GM23248 (cell line): ENCODE data around the gene COA3. TPM values are rescaled to one million over a fixed set of nuclear protein-coding genes. Genes with fewer than 3 reads are reported as not detected.

Experiments
- DNase-seq: peaks from one replicate; pipeline ENCODE4 v3.0.0-alpha.2; 2015
- H2AFZ ChIP-seq: fragments of 200-600 bp; sonication (generic); 2 replicates; pipeline ENCODE4 v1.6.1; 2016; ENCODE audit warnings: antibody characterized with exemption
- H3F3A ChIP-seq: fragments of 200-600 bp; sonication (generic); 2 replicates; pipeline ENCODE4 v1.6.1; 2016; ENCODE audit warnings: mild to moderate bottlenecking, antibody characterized with exemption, mixed run types; ENCODE audit not compliant: insufficient read depth
- H3K27ac ChIP-seq: fragments of 200-600 bp; sonication (generic); 2 replicates; pipeline ENCODE4 v1.5.1; 2016; ENCODE audit warnings: mild to moderate bottlenecking
- H3K27me3 ChIP-seq: fragments of 200-600 bp; sonication (generic); replicated peaks from 2 replicates; pipeline ENCODE4 v1.6.1; 2016; ENCODE audit warnings: mild to moderate bottlenecking; ENCODE audit not compliant: insufficient read depth
- H3K36me3 ChIP-seq: fragments of 200-600 bp; sonication (generic); 2 replicates; pipeline ENCODE4 v1.6.1; 2016; ENCODE audit warnings: low read depth, mild to moderate bottlenecking
- H3K4me1 ChIP-seq: fragments of 200-600 bp; sonication (generic); 2 replicates; pipeline ENCODE4 v1.6.1; 2016; ENCODE audit warnings: mild to moderate bottlenecking; ENCODE audit not compliant: insufficient read depth
- H3K4me2 ChIP-seq: fragments of 200-600 bp; sonication (generic); one replicate; pipeline ENCODE4 v1.6.1; 2016; ENCODE audit warnings: mild to moderate bottlenecking; ENCODE audit not compliant: unreplicated experiment
- H3K4me3 ChIP-seq: fragments of 200-600 bp; sonication (generic); 2 replicates; pipeline ENCODE4 v1.5.1; 2016; ENCODE audit warnings: mild to moderate bottlenecking
- H3K79me2 ChIP-seq: fragments of 200-600 bp; sonication (generic); 2 replicates; pipeline ENCODE4 v1.6.1; 2016; ENCODE audit warnings: mild to moderate bottlenecking; ENCODE audit not compliant: insufficient read depth
- H3K9ac ChIP-seq: fragments of 200-600 bp; sonication (generic); 2 replicates; pipeline ENCODE4 v1.6.1; 2016; ENCODE audit warnings: mild to moderate bottlenecking
- H3K9me2 ChIP-seq: fragments of 200-600 bp; sonication (generic); 2 replicates; pipeline ENCODE4 v1.6.1; 2016; ENCODE audit warnings: mixed run types, mild to moderate bottlenecking, moderate library complexity; ENCODE audit not compliant: insufficient read depth
- H3K9me3 ChIP-seq: fragments of 200-600 bp; sonication (generic); one replicate; pipeline ENCODE4 v1.6.1; 2017; ENCODE audit warnings: low read depth
- H4K20me1 ChIP-seq: fragments of 200-600 bp; sonication (generic); 2 replicates; pipeline ENCODE4 v1.6.0; 2016; ENCODE audit not compliant: insufficient read depth
- EZH2 ChIP-seq: fragments of 200-600 bp; sonication (generic); IDR thresholded peaks from 2 replicates; pipeline ENCODE4 v1.6.1; 2018; ENCODE audit warnings: antibody characterized with exemption, mild to moderate bottlenecking; ENCODE audit not compliant: insufficient read depth, poor library complexity, severe bottlenecking
- EZH2phosphoT487 ChIP-seq: fragments of 200-600 bp; sonication (generic); IDR thresholded peaks from 2 replicates; pipeline ENCODE4 v1.6.1; 2018; ENCODE audit warnings: antibody characterized with exemption, moderate library complexity, mild to moderate bottlenecking, low read depth; ENCODE audit not compliant: insufficient read depth
- WGBS, 2 experiments: methylation state at CpG; one replicate each; pipeline ENCODE4 v1.1.6; 2015 to 2017; ENCODE audit warnings: low lambda C conversion rate in 2 of 2, low coverage in 1 of 2; ENCODE audit errors: missing lambda C conversion rate in 2 of 2; 5-methylcytosine and 5-hydroxymethylcytosine counted together
- in situ Hi-C: fragments of 300-500 bp; cut with MboI; formaldehyde crosslinking; loops from 2 replicates; pipeline ENCODE4 v1.15.0; 2020
- polyA plus RNA-seq: library from polyadenylated mRNA; unstranded; fragments of >200 nt; fragmentation: Nextera tagmentation; extraction: Ambion mirVana; gene quantifications from 2 replicates; pipeline ENCODE4 v1.2.1, GENCODE V29; 2016
- total RNA-seq: library from RNA; depleted of rRNA; stranded (reverse); fragments of >200 nt; shearing (Covaris generic); gene quantifications from 2 replicates; pipeline ENCODE4 v1.2.3, GENCODE V29; 2014

Gene COA3
- total and polyA plus RNA-seq, 2 experiments from 2014 or later, result 48.0 to 125 TPM

- Histone ChIP-seq H3K4me1 (peaks cover 24% of the 10 kb centered on the region), H3K4me2 (peak within 1 kb of the TSS; percentile 94), H3K79me2 (peaks cover 27% of the 10 kb centered on the region), H3K27me3 (no peaks in the 10 kb centered on the region), H3K9me2 (no peaks in the 10 kb centered on the region), H3K4me3 (peak within 1 kb of the TSS; percentile 85), H3F3A (peaks cover 16% of the 10 kb centered on the region; the same call in 1 of the 2 replicates), H3K9me3 (no peaks in the 10 kb centered on the region), H2AFZ (peak within 1 kb of the TSS; percentile 65), H3K27ac (peak within 1 kb of the TSS; percentile 40), H4K20me1 (no peaks in the 10 kb centered on the region), H3K9ac (peak within 1 kb of the TSS; percentile 76), H3K36me3 (peaks cover 7% of the 10 kb centered on the region; the same call in 1 of the 2 replicates)
- in situ Hi-C loops, result no loop called here
- peak; percentile 67 for DNase-seq
- WGBS, 2 experiments, result 5 to 9% methylated on average over 27 to 51 of the region's 65 CpGs
- TF ChIP-seq EZH2, result no peak
- no peak for TF ChIP-seq EZH2phosphoT487
Observed at GRCh38 chr17:42779936-42780850, 18.3 kb downstream of the COA3 start, which contains the start of gene WNK4. WNK4 (plus strand) TSS chr17:42780610; CDS start chr17:42780699, 89 bp downstream.

- Histone ChIP-seq H3K4me1 (peaks cover 30% of the 10 kb centered on the region), H3F3A (peaks cover 24% of the 10 kb centered on the region; the same call in 1 of the 2 replicates), H4K20me1 (no peaks in the 10 kb centered on the region), H3K27ac (no peak overlapping the region), H3K4me3 (peak overlapping the region; percentile 85; the same call in 1 of the 2 replicates), H3K4me2 (peak overlapping the region; percentile 94), H3K9me2 (no peaks in the 10 kb centered on the region), H3K9me3 (no peaks in the 10 kb centered on the region), H3K36me3 (peaks cover 7% of the 10 kb centered on the region; the same call in 1 of the 2 replicates), H2AFZ (no peak overlapping the region; the same call in 1 of the 2 replicates), H3K79me2 (peaks cover 33% of the 10 kb centered on the region), H3K27me3 (no peaks in the 10 kb centered on the region), H3K9ac (0 out of 2 replicates have a peak overlapping the region, but pooled peaks have one; percentile 76)
- in situ Hi-C loops, result no loop called here
- TF ChIP-seq EZH2phosphoT487, result no peak
- no peak for TF ChIP-seq EZH2
- 49 to 70% methylated on average over 3 of the region's 3 CpGs for WGBS, 2 experiments
- no peak for DNase-seq
Observed at GRCh38 chr17:42779304-42779935, 19.1 kb downstream of the COA3 start.

GRCh38 chr17:42778570-42778969 is 19.9 kb downstream of the COA3 start:
- Histone ChIP-seq H3K9me3 (no peaks in the 10 kb centered on the region), H3K9ac (no peak overlapping the region), H3K27me3 (no peaks in the 10 kb centered on the region), H2AFZ (no peak overlapping the region), H3K4me3 (no peak overlapping the region), H3K27ac (no peak overlapping the region), H3K9me2 (no peaks in the 10 kb centered on the region), H3F3A (peaks cover 32% of the 10 kb centered on the region; the same call in 1 of the 2 replicates), H3K4me2 (no peak overlapping the region), H3K79me2 (peaks cover 33% of the 10 kb centered on the region), H4K20me1 (no peaks in the 10 kb centered on the region), H3K36me3 (peaks cover 7% of the 10 kb centered on the region; the same call in 1 of the 2 replicates), H3K4me1 (peaks cover 25% of the 10 kb centered on the region)
- no peak for DNase-seq
- in situ Hi-C loops, result no loop called here
- 94 to 96% methylated on average over 5 of the region's 5 CpGs for WGBS, 2 experiments
- TF ChIP-seq EZH2phosphoT487 (no peak), EZH2 (no peak)

- Histone ChIP-seq H3K27ac (no peak overlapping the region; the same call in 1 of the 2 replicates), H3K4me2 (no peak overlapping the region), H3F3A (peaks cover 26% of the 10 kb centered on the region; the same call in 1 of the 2 replicates), H3K79me2 (peaks cover 11% of the 10 kb centered on the region; the same call in 1 of the 2 replicates), H3K9me2 (no peaks in the 10 kb centered on the region), H4K20me1 (no peaks in the 10 kb centered on the region), H3K36me3 (peaks cover 7% of the 10 kb centered on the region; the same call in 1 of the 2 replicates), H3K27me3 (no peaks in the 10 kb centered on the region), H3K9ac (no peak overlapping the region), H2AFZ (no peak overlapping the region), H3K4me3 (no peak overlapping the region), H3K4me1 (peaks cover 16% of the 10 kb centered on the region), H3K9me3 (no peaks in the 10 kb centered on the region)
- in situ Hi-C loops, result no loop called here
- DNase-seq, result peak; percentile 57
- TF ChIP-seq EZH2phosphoT487 (no peak), EZH2 (no peak)
- WGBS, 2 experiments, result 70 to 78% methylated on average over 3 of the region's 3 CpGs
Observed at GRCh38 chr17:42775534-42776098, 22.9 kb downstream of the COA3 start.
